Retinal pigment epithelial cell (primary cell): ENCODE measurements around the gene SLC8A1.

ENCODE experiments used
- DNase-seq: peaks from one replicate; pipeline ENCODE4 v3.0.0-alpha.2; 2010; ENCODE audit warnings: low read depth
- H3K4me3 ChIP-seq: 2 replicates; pipeline ENCODE4 v1.5.1; 2011; ENCODE audit warnings: mild to moderate bottlenecking, low read length, control low read depth, moderate library complexity
- TF ChIP-seq, protein P1 (sequence below): conservative IDR thresholded peaks from 2 replicates; pipeline ENCODE4 v1.5.1; 2011; ENCODE audit warnings: low read depth, low read length, control low read depth, inconsistent platforms

SLC8A1 gene

DNA sequence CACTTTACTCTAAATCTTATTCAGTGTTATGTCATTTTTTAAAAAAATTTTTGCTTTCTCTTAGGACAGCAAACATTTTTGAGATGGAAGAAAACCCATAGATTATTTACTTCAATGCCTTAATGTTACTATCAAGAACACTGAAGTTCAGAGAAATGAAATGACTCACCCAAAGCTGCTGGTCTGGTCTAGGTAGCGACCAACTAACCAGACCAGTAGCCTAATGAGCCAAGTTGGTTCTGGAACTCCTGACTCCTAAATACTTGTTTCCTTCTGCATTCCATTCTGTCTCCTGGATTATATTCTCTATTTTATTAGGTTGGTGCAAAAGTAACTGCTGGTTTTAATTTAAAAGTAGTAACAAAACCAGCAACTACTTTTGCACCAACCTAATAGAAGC is 35.4 kb downstream of the SLC8A1 start:
- no peak overlapping the region for H3K4me3 ChIP-seq
- TF ChIP-seq, protein P1, sequence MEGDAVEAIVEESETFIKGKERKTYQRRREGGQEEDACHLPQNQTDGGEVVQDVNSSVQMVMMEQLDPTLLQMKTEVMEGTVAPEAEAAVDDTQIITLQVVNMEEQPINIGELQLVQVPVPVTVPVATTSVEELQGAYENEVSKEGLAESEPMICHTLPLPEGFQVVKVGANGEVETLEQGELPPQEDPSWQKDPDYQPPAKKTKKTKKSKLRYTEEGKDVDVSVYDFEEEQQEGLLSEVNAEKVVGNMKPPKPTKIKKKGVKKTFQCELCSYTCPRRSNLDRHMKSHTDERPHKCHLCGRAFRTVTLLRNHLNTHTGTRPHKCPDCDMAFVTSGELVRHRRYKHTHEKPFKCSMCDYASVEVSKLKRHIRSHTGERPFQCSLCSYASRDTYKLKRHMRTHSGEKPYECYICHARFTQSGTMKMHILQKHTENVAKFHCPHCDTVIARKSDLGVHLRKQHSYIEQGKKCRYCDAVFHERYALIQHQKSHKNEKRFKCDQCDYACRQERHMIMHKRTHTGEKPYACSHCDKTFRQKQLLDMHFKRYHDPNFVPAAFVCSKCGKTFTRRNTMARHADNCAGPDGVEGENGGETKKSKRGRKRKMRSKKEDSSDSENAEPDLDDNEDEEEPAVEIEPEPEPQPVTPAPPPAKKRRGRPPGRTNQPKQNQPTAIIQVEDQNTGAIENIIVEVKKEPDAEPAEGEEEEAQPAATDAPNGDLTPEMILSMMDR: no peak
- no peak for DNase-seq

DNA sequence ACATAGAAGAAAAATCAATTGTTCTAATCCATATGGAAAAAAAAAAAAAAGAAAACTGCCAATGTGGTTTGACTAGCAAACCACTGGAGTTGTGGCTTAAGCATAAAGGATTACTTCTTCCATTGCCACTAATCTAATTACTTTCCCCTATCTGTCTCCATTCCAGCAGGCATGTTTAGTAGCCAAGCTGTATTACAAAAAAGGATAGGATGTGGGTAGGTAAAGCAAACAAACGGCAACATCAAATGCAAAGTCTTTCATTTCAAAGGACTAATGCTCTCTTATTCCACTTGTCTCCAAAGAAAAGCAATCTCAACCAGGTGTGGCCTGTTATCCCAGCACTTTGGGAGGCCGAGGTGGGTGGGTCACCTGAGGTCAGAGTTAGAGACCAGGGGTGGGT is 36.5 kb downstream of the SLC8A1 start:
- TF ChIP-seq, protein P1: no peak

DNA sequence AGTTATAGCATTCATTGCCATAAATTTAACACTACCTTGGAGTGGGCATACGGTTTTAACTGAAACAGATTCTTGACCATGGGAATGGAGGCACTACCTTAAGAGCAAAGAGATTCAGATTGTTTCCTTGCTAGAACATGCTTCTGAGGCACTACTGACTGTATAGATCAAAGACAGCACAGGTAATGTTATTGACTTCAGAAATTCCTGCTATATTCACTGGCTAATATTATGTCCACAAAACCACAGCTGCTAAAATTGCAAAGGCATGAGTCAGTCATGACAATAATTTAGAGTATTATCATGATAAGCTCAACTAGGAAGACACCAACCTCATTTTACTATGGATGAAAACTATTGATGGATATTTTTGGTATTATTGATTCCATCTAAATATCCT is 39.4 kb downstream of the SLC8A1 start:
- DNase-seq: no peak
- H3K4me3 ChIP-seq: no peak overlapping the region
- TF ChIP-seq, protein P1: no peak

More for the DNA sequence above, 36.5 kb downstream of the SLC8A1 start:
- DNase-seq: no peak
- H3K4me3 ChIP-seq: no peak overlapping the region

DNA sequence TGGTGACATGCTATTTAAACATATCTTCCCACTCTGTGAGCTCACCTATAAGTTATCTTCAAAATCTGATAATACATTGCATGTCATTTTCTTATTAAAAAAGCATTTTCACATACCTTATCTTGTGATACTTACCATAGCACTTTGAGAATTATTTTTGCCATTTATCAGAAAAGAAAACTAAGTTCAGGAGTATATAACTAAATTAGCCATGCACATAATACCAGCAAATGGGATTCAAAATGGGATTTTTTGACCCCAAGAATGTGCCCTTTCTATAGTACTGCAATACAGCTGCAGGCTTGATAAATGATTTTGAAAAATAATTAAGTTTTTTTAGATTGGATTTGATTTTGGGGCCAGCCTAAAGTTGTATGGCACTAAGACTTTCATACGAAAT is 41.2 kb downstream of the SLC8A1 start:
- DNase-seq: no peak
- no peak overlapping the region for H3K4me3 ChIP-seq
- TF ChIP-seq, protein P1: no peak

DNA sequence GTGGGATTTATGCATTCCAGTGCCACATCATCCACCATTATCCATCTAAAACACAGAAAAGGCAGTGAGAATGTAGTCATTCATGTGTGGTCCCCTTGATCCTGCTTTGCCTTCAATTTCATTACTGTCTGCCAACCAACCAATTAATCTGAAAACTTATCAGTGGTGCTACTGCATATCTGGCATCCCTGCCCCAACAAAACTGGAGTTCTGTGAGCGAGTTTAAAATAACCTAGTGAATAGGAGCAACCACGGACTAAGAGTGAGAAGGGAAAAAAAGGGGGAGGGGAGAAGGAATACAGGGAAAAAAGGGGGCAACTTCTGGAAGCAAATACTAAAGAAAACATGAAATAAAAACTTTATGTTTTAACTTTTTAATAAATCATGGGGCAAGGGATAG is 42.2 kb downstream of the SLC8A1 start:
- TF ChIP-seq, protein P1: no peak
- H3K4me3 ChIP-seq: no peak overlapping the region
- DNase-seq: no peak

DNA sequence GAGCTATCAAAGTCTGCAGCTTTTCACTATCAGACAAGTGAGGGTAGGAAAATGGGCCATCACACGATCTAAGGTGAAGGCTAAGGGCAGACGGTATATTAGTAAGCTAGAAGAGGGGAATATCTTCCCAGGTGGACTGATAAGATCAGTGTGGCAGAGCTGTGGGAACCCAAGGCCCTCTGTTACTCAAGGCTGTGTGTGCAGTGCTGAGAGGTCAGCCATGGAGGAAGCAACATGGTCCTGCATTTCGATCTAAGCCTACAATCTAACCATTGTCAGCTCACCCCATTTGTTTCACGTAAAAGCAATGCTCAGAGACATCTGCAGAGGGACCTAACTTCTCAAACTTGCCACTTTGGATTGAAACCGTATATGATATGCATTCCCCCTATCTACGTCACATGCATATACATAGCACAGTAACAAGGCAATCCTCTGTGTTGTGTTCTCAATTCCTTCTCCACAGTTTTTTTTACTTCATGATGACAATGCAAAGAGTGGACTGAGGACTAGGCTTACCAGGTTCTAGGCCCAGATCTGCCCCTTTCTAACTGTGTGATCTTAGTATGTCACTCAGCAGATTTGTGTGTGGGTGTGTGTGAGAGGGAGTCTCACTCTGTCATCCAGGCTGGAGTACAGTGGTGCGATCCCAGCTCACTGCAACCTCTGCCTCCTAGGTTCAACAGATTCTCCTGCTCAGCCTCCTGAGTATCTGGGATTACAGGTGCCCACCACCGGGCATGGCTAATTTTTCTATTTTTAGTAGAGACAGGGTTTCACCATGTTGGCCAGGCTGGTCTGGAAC is 45.2 kb downstream of the SLC8A1 start:
- no peak for DNase-seq
- TF ChIP-seq, protein P1: no peak
- H3K4me3 ChIP-seq: no peak overlapping the region

DNA sequence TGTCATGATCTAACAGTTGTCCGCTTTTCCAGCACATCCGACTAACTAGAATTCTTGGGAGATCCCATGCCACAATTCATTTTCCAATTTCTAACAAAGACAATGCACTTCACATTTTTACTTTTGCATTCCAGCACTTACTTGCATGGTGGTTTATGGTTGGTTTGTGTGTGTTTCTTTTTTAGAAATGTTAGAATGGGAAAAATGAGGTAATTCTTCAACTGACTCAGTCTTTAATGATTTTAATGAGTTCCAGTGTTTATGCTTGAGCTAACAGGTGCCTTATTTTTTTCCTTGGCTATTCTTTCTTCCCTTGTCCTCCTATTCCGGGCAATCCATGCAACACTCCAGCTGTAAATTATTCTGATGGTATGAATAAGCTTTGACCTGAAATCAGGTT is 46.4 kb downstream of the SLC8A1 start:
- TF ChIP-seq, protein P1: no peak
- H3K4me3 ChIP-seq: no peak overlapping the region
- no peak for DNase-seq
